ENCODE measurements around the gene SVIL. TPM values are rescaled to one million over a fixed set of nuclear protein-coding genes. Genes with fewer than 3 reads are reported as not detected.
"Not testable (repeated sequence)": the region's sequence is repeated elsewhere in the genome, so short reads cannot be mapped to it uniquely, and the experiment has no call there.

SVIL gene
- total RNA-seq, 3 donors from 2014 or later (not counting 1 experiment from before 2014, with no cell fraction given), result 24.9 to 57.2 (median 33.5) TPM

DNA sequence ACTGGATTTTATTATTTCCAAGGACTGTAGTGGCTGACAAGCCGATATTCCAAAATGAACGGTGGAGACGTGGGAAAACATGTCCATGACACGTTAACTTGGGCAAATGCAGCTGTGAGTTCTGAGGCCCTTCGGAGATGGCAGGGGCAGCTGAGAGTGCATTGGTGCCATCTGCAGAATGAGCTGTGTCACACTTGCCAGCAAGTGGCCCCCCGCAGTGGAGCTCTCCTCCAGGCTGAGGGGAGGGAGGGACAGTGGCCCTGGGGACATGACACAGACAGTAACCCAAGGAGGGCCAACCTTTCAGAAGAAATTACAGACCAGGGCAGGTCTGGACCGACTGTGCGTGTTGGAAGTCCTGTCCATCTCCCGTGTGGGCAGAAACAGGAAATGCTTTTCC is 139.4 kb downstream of the SVIL start:
- Mint-ChIP-seq H3K9me3 (no peaks in the 10 kb centered on the region), H3K27me3 (ENCODE audit: low read depth in 2 of 2) (no peaks in the 10 kb centered on the region), H3K27ac (no peak overlapping the region), H3K4me3 (no peak overlapping the region), H3K4me1 (no peaks in the 10 kb centered on the region), H3K36me3 (peaks cover 10% of the 10 kb centered on the region)
- Histone ChIP-seq H3K4me1 (ENCODE audit: control insufficient read depth, insufficient read depth, low read length) (no peaks in the 10 kb centered on the region), H3K4me3 (ENCODE audit: low read length) (no peak overlapping the region), H3K27ac (ENCODE audit: low read length) (no peak overlapping the region), H3K27me3 (ENCODE audit: control insufficient read depth, insufficient read depth, low read length) (no peaks in the 10 kb centered on the region), H3K36me3 (ENCODE audit: control insufficient read depth, insufficient read depth, low read length) (peaks cover 10% of the 10 kb centered on the region), H3K9me3 (ENCODE audit: control insufficient read depth, insufficient read depth, low read length) (no peaks in the 10 kb centered on the region)
- no peak for ATAC-seq
- no peak for TF ChIP-seq CTCF (IDR thresholded peaks at IDR 0.05)
- no peak for DNase-seq
- intact Hi-C loops (cut with micrococcal nuclease), result no loop called here
- 91% methylated on average over 9 of the region's 9 CpGs for WGBS (ENCODE audit: insufficient coverage)

DNA sequence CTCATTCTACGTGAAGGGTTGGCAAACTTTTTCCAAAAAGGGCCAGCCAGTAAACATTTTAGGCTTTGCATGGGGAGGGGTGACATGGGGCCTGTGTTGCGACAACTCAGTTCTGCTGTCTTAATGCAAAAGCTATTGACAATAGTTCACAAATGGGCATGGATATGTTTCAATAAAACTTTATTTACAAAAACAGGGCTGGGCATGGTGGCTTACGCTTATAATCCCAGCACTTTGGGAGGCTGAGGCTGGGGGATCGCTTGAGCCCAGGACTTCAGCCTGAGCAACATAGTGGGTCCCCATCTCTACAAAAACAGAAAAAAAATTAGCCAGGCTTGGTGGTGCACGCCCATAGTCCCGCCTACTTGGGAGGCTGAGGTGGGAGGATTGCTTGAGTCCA is 141.1 kb downstream of the SVIL start:
- Histone ChIP-seq H3K27ac (ENCODE audit: low read length) (no peak overlapping the region), H3K9me3 (ENCODE audit: control insufficient read depth, insufficient read depth, low read length) (no peaks in the 10 kb centered on the region), H3K36me3 (ENCODE audit: control insufficient read depth, insufficient read depth, low read length) (peaks cover 15% of the 10 kb centered on the region), H3K4me3 (ENCODE audit: low read length) (no peak overlapping the region), H3K27me3 (ENCODE audit: control insufficient read depth, insufficient read depth, low read length) (no peaks in the 10 kb centered on the region), H3K4me1 (ENCODE audit: control insufficient read depth, insufficient read depth, low read length) (no peaks in the 10 kb centered on the region)
- Mint-ChIP-seq H3K36me3 (peaks cover 10% of the 10 kb centered on the region), H3K27ac (no peak overlapping the region), H3K27me3 (ENCODE audit: low read depth in 2 of 2) (no peaks in the 10 kb centered on the region), H3K4me1 (no peaks in the 10 kb centered on the region), H3K4me3 (no peak overlapping the region), H3K9me3 (no peaks in the 10 kb centered on the region)
- ATAC-seq (no peak), DNase-seq (no peak)
- 96% methylated on average over 6 of the region's 6 CpGs for WGBS (ENCODE audit: insufficient coverage)
- intact Hi-C loops (cut with micrococcal nuclease), result no loop called here
- no peak for TF ChIP-seq CTCF (IDR thresholded peaks at IDR 0.05)

DNA sequence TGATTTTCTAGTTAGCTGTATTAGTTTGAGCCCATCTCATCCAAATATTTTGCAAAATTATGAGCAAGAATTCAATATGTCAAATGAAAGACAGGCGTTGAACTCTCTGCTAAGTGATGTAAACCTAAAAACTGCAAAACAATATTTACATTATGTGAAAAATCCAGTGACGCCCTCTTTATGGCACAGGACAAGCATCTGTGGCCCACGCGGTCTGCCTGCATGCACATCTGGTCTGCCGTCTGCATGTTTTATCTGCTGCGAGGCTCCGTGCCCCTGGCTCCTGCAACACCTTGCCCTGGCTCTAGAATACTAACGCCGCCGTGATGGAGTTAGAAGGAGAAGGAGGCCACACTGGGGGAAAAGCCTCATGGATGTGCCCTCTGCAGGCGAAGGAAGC is 142.0 kb downstream of the SVIL start:
- H3K9me3 Mint-ChIP-seq, result no peaks in the 10 kb centered on the region
- WGBS (ENCODE audit: insufficient coverage), result 92% methylated on average over 10 of the region's 11 CpGs
- no peak for TF ChIP-seq CTCF (IDR thresholded peaks at IDR 0.05)
- no peak for ATAC-seq
- H3K27ac Mint-ChIP-seq, result no peak overlapping the region
- no peaks in the 10 kb centered on the region for H3K27me3 ChIP-seq (ENCODE audit: control insufficient read depth, insufficient read depth, low read length)
- no peaks in the 10 kb centered on the region for H3K27me3 Mint-ChIP-seq (ENCODE audit: low read depth in 2 of 2)
- H3K36me3 Mint-ChIP-seq, result peaks cover 10% of the 10 kb centered on the region
- peaks cover 16% of the 10 kb centered on the region for H3K36me3 ChIP-seq (ENCODE audit: control insufficient read depth, insufficient read depth, low read length)
- no peaks in the 10 kb centered on the region for H3K4me1 Mint-ChIP-seq
- no peaks in the 10 kb centered on the region for H3K4me1 ChIP-seq (ENCODE audit: control insufficient read depth, insufficient read depth, low read length)
- no peak overlapping the region for H3K4me3 ChIP-seq (ENCODE audit: low read length)
- no peak overlapping the region for H3K4me3 Mint-ChIP-seq
- no peak for DNase-seq
- no peaks in the 10 kb centered on the region for H3K9me3 ChIP-seq (ENCODE audit: control insufficient read depth, insufficient read depth, low read length)
- intact Hi-C loops (cut with micrococcal nuclease), result no loop called here
- no peak overlapping the region for H3K27ac ChIP-seq (ENCODE audit: low read length)

DNA sequence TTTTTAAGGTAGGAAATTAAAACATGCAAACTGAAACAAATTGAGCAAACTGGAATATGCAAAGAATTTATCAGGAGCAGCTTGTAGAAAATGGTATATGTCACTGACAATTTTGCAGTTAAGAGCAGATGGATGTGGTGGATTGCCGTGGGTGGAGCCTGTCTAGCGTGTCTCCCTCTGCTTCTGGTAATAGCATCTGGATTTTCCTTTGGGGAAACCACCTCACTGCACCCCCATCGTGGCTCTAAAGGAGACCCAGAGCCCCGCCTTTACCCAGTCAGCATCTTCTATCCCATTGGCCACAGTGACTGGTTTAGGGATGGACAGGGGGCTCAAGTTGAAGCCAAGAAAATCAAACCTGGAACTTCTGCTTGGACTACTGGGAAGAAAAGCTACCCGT is 142.9 kb downstream of the SVIL start:
- Histone ChIP-seq H3K27me3 (ENCODE audit: control insufficient read depth, insufficient read depth, low read length) (no peaks in the 10 kb centered on the region), H3K4me3 (ENCODE audit: low read length) (no peak overlapping the region), H3K4me1 (ENCODE audit: control insufficient read depth, insufficient read depth, low read length) (peaks cover 6% of the 10 kb centered on the region), H3K9me3 (ENCODE audit: control insufficient read depth, insufficient read depth, low read length) (no peaks in the 10 kb centered on the region), H3K36me3 (ENCODE audit: control insufficient read depth, insufficient read depth, low read length) (peaks cover 18% of the 10 kb centered on the region), H3K27ac (ENCODE audit: low read length) (no peak overlapping the region)
- Mint-ChIP-seq H3K27ac (no peak overlapping the region), H3K27me3 (ENCODE audit: low read depth in 2 of 2) (no peaks in the 10 kb centered on the region), H3K4me1 (no peaks in the 10 kb centered on the region), H3K4me3 (no peak overlapping the region), H3K36me3 (peaks cover 10% of the 10 kb centered on the region), H3K9me3 (no peaks in the 10 kb centered on the region)
- intact Hi-C loops (cut with micrococcal nuclease), result no loop called here
- no peak for DNase-seq
- ATAC-seq, result no peak
- WGBS (ENCODE audit: insufficient coverage), result 77% methylated on average over 5 of the region's 5 CpGs
- no peak for TF ChIP-seq CTCF (IDR thresholded peaks at IDR 0.05)

- H3K4me1 ChIP-seq (ENCODE audit: control insufficient read depth, insufficient read depth, low read length); intact Hi-C loops (cut with micrococcal nuclease); H3K9me3 Mint-ChIP-seq; H3K27ac ChIP-seq (ENCODE audit: low read length); H3K4me1 Mint-ChIP-seq; H3K9me3 ChIP-seq (ENCODE audit: control insufficient read depth, insufficient read depth, low read length); ATAC-seq; H3K4me3 ChIP-seq (ENCODE audit: low read length); DNase-seq; H3K27me3 Mint-ChIP-seq (ENCODE audit: low read depth in 2 of 2); H3K4me3 Mint-ChIP-seq; H3K27ac Mint-ChIP-seq; H3K27me3 ChIP-seq (ENCODE audit: control insufficient read depth, insufficient read depth, low read length): not testable (repeated sequence)
- peaks cover 19% of the 10 kb centered on the region for H3K36me3 Mint-ChIP-seq
- peaks cover 20% of the 10 kb centered on the region for H3K36me3 ChIP-seq (ENCODE audit: control insufficient read depth, insufficient read depth, low read length)
- 95% methylated on average over 16 of the region's 16 CpGs for WGBS (ENCODE audit: insufficient coverage)
Observed at GRCh38 chr10:29490781-29491280, 143.9 kb downstream of the SVIL start.

Measured in natural killer cell (primary cell).